B cell (primary cell): Measurements from ENCODE around the gene C10orf90.

ENCODE experiments used
- EZH2 ChIP-seq: IDR thresholded peaks from 2 replicates; pipeline ENCODE4 v1.6.1; 2012; ENCODE audit warnings: borderline replicate concordance, low read depth, mild to moderate bottlenecking, moderate library complexity, low read length; ENCODE audit not compliant: insufficient read depth, poor library complexity, severe bottlenecking
- TF ChIP-seq, protein P1 (sequence below): fragments of 200-600 bp; IDR thresholded peaks from one replicate; pipeline ENCODE4 v1.8.0; 2022; ENCODE audit warnings: antibody characterized with exemption, mild to moderate bottlenecking

DNA sequence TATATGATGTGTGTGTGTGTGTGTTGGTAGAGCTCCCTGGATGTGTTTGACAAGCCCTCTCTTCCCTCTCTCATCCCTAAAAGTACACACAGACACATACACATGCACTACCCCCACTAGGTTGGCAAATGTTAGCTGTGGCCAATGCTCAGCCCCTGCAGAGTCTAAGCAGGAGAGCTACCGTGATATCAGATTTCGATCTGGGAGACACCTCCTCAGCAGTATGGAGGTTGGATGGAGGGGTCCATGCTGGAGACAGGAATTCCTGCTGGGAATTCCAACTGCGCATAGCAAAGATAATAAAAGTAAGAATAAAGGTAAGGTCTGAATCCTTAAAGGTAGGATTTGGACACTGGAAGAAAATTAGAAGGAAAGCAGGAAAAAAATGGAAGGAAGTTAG, 85.7 kb downstream of the C10orf90 start:
- TF ChIP-seq, protein P1, sequence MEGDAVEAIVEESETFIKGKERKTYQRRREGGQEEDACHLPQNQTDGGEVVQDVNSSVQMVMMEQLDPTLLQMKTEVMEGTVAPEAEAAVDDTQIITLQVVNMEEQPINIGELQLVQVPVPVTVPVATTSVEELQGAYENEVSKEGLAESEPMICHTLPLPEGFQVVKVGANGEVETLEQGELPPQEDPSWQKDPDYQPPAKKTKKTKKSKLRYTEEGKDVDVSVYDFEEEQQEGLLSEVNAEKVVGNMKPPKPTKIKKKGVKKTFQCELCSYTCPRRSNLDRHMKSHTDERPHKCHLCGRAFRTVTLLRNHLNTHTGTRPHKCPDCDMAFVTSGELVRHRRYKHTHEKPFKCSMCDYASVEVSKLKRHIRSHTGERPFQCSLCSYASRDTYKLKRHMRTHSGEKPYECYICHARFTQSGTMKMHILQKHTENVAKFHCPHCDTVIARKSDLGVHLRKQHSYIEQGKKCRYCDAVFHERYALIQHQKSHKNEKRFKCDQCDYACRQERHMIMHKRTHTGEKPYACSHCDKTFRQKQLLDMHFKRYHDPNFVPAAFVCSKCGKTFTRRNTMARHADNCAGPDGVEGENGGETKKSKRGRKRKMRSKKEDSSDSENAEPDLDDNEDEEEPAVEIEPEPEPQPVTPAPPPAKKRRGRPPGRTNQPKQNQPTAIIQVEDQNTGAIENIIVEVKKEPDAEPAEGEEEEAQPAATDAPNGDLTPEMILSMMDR, result no peak
- no peak for TF ChIP-seq EZH2
